H9 (cell line): ENCODE measurements around the gene SLC9A9. TPM values are rescaled to one million over a fixed set of nuclear protein-coding genes. Genes with fewer than 3 reads are reported as not detected.

Source experiments
- DNase-seq: peaks from one replicate; pipeline ENCODE4 v3.0.0-alpha.2; 2017
- H2AFZ ChIP-seq: one replicate; pipeline ENCODE4 v1.6.1; 2013; ENCODE audit warnings: mild to moderate bottlenecking, low read length, control low read depth, moderate library complexity
- H2AK5ac ChIP-seq: 2 replicates; pipeline ENCODE4 v1.6.1; 2013; ENCODE audit warnings: low read length, control low read depth, mixed read lengths; ENCODE audit not compliant: insufficient read length
- H2BK120ac ChIP-seq: one replicate; pipeline ENCODE4 v1.6.1; 2013; ENCODE audit warnings: low read depth, mild to moderate bottlenecking, low read length, control low read depth, inconsistent platforms; ENCODE audit not compliant: poor library complexity, severe bottlenecking
- H2BK12ac ChIP-seq: 2 replicates; pipeline ENCODE4 v1.6.1; 2013; ENCODE audit warnings: low read length, control low read depth, mixed read lengths, low read depth; ENCODE audit not compliant: insufficient read length
- H2BK15ac ChIP-seq: 2 replicates; pipeline ENCODE4 v1.6.1; 2013; ENCODE audit warnings: low read depth, low read length, control low read depth
- H2BK20ac ChIP-seq: one replicate; pipeline ENCODE4 v1.6.1; 2013; ENCODE audit warnings: low read depth, mild to moderate bottlenecking, low read length, control low read depth, inconsistent platforms; ENCODE audit not compliant: poor library complexity, severe bottlenecking
- H2BK5ac ChIP-seq: 2 replicates; pipeline ENCODE4 v1.6.1; 2013; ENCODE audit warnings: low read length, control low read depth, mixed read lengths; ENCODE audit not compliant: insufficient read length
- H3K14ac ChIP-seq: 2 replicates; pipeline ENCODE4 v1.6.1; 2013; ENCODE audit warnings: low read length, control low read depth; ENCODE audit not compliant: insufficient read depth
- H3K18ac ChIP-seq: 2 replicates; pipeline ENCODE4 v1.6.1; 2013; ENCODE audit warnings: low read depth, mild to moderate bottlenecking, mixed read lengths, low read length, control low read depth; ENCODE audit not compliant: insufficient read length
- H3K23ac ChIP-seq: 2 replicates; pipeline ENCODE4 v1.6.1; 2013; ENCODE audit warnings: low read length, control low read depth, mixed read lengths, low read depth; ENCODE audit not compliant: insufficient read length
- H3K23me2 ChIP-seq: 2 replicates; pipeline ENCODE4 v1.6.1; 2013; ENCODE audit warnings: low read depth, mild to moderate bottlenecking, mixed read lengths, low read length, control low read depth; ENCODE audit not compliant: insufficient read length, poor library complexity, severe bottlenecking
- H3K27ac ChIP-seq: 2 replicates; pipeline ENCODE4 v1.5.1; 2013; ENCODE audit warnings: low read length, control low read depth, mixed read lengths, low read depth; ENCODE audit not compliant: insufficient read length
- H3K27me3 ChIP-seq: 2 replicates; pipeline ENCODE4 v1.6.1; 2013; ENCODE audit warnings: low read length, control low read depth, inconsistent platforms; ENCODE audit not compliant: insufficient read depth
- H3K4ac ChIP-seq: 2 replicates; pipeline ENCODE4 v1.6.1; 2013; ENCODE audit warnings: low read depth, mild to moderate bottlenecking, control low read depth, inconsistent platforms, low read length, moderate library complexity
- H3K4me1 ChIP-seq: 2 replicates; pipeline ENCODE4 v1.6.1; 2013; ENCODE audit warnings: low read length, control low read depth, inconsistent platforms; ENCODE audit not compliant: insufficient read depth
- H3K4me2 ChIP-seq: 2 replicates; pipeline ENCODE4 v1.6.1; 2013; ENCODE audit warnings: low read length, control low read depth, mixed read lengths; ENCODE audit not compliant: insufficient read length, insufficient read depth
- H3K56ac ChIP-seq: 2 replicates; pipeline ENCODE4 v1.6.1; 2013; ENCODE audit warnings: low read depth, mild to moderate bottlenecking, mixed read lengths, low read length, control low read depth; ENCODE audit not compliant: insufficient read length
- H3K79me1 ChIP-seq: 2 replicates; pipeline ENCODE4 v1.6.1; 2013; ENCODE audit warnings: low read depth, mild to moderate bottlenecking, moderate library complexity, low read length, control low read depth, inconsistent platforms; ENCODE audit not compliant: insufficient read depth, poor library complexity, severe bottlenecking
- H3K79me2 ChIP-seq: 2 replicates; pipeline ENCODE4 v1.6.1; 2013; ENCODE audit warnings: low read length, control low read depth, inconsistent platforms; ENCODE audit not compliant: insufficient read depth
- H3K9ac ChIP-seq: 2 replicates; pipeline ENCODE4 v1.6.1; 2013; ENCODE audit warnings: low read length, control low read depth, mixed read lengths; ENCODE audit not compliant: insufficient read length; ENCODE audit errors: extremely low read depth
- H3K9me3 ChIP-seq: one replicate; pipeline ENCODE4 v1.6.1; 2013; ENCODE audit warnings: low read depth, low read length, inconsistent platforms; ENCODE audit not compliant: control insufficient read depth
- H3T11ph ChIP-seq: one replicate; pipeline ENCODE4 v1.6.1; 2013; ENCODE audit warnings: mild to moderate bottlenecking, low read length, control low read depth, inconsistent platforms
- H4K20me1 ChIP-seq: one replicate; pipeline ENCODE4 v1.6.1; 2013; ENCODE audit not compliant: control insufficient read depth, insufficient read length, insufficient read depth
- H4K5ac ChIP-seq: 2 replicates; pipeline ENCODE4 v1.6.1; 2013; ENCODE audit warnings: low read depth, mild to moderate bottlenecking, mixed read lengths, low read length, control low read depth; ENCODE audit not compliant: insufficient read length
- H4K8ac ChIP-seq: replicated peaks from 2 replicates; pipeline ENCODE4 v1.6.1; 2013; ENCODE audit warnings: low read length, control low read depth, mixed read lengths, low read depth; ENCODE audit not compliant: insufficient read length
- H4K91ac ChIP-seq: 2 replicates; pipeline ENCODE4 v1.6.1; 2013; ENCODE audit warnings: low read depth, mild to moderate bottlenecking, moderate library complexity, mixed read lengths, low read length, control low read depth; ENCODE audit not compliant: insufficient read length
- H3K27ac Mint-ChIP-seq, 3 experiments: 2 replicates in 2 of 3; 3 replicates in 1 of 3; pipeline ENCODE4 v1.8.0; 2020 to 2021; ENCODE audit warnings: mixed read lengths in 3 of 3, mild to moderate bottlenecking in 1 of 3, moderate library complexity in 1 of 3
- H3K27me3 Mint-ChIP-seq: 2 replicates; pipeline ENCODE4 v1.8.0; 2021; ENCODE audit warnings: low read depth, mild to moderate bottlenecking, moderate library complexity, mixed read lengths
- H3K36me3 Mint-ChIP-seq, 3 experiments: 2 replicates in 2 of 3; 3 replicates in 1 of 3; pipeline ENCODE4 v1.8.0; 2020 to 2021; ENCODE audit warnings: low read depth in 3 of 3, mixed read lengths in 3 of 3; ENCODE audit not compliant: insufficient read depth in 1 of 3
- H3K4me1 Mint-ChIP-seq, 2 experiments: 2 replicates each; pipeline ENCODE4 v1.8.0; 2020; ENCODE audit warnings: mixed read lengths in 2 of 2
- H3K4me3 Mint-ChIP-seq, 2 experiments: 2 replicates in 1 of 2; 3 replicates in 1 of 2; pipeline ENCODE4 v1.8.0; 2020 to 2021; ENCODE audit warnings: mild to moderate bottlenecking in 2 of 2, mixed read lengths in 2 of 2, moderate library complexity in 1 of 2
- H3K9me3 Mint-ChIP-seq, 2 experiments: 2 replicates in 1 of 2; 3 replicates in 1 of 2; pipeline ENCODE4 v1.8.0; 2020; ENCODE audit warnings: mild to moderate bottlenecking in 2 of 2, mixed read lengths in 2 of 2, moderate library complexity in 1 of 2
- WGBS: extraction: QIAGEN DNeasy Blood & Tissue Kit; methylation state at CpG from one replicate; pipeline ENCODE4 v1.1.7; 2013; ENCODE audit warnings: missing lambda C conversion rate, low lambda C conversion rate, mixed read lengths; ENCODE audit not compliant: insufficient read length; ENCODE audit errors: extremely low coverage; 5-methylcytosine and 5-hydroxymethylcytosine counted together
- total RNA-seq: library from RNA; stranded (reverse); gene quantifications from 2 replicates; pipeline ENCODE4 v1.2.1, GENCODE V29; 2021
- TF ChIP-seq, protein P1 (sequence below): fragments of 200-600 bp; sonication (generic); conservative IDR thresholded peaks from 3 replicates; pipeline ENCODE4 v1.8.0; 2021; ENCODE audit warnings: antibody characterized with exemption, mild to moderate bottlenecking

The SLC9A9 gene
- total RNA-seq, 1 experiment from 2014 or later, result 0.35 TPM

DNA sequence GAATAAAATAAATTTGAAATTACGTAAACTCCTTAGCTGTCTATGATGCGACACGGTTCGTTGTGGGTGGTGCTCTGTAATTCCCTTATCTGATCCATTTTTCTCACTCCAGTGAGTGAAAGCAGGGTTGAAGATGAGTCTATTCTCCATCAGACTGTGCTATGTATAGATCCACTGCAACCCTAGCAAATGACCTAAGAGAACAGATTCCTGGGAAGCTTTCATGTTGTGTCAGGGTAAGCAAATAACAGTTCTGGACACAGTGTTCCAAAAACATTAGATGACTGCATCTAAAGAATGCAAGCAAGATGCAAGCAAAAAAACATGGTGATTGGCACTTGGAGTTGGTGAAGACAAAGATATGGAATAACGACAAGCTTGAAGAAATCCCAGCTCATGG, 239.3 kb downstream of the SLC9A9 start:
- Histone ChIP-seq H3K18ac (no peak overlapping the region), H3K9ac (no peak overlapping the region), H4K20me1 (no peaks in the 10 kb centered on the region), H2BK15ac (no peak overlapping the region), H3K4me2 (no peak overlapping the region), H3K4ac (no peak overlapping the region), H3K27me3 (no peaks in the 10 kb centered on the region), H3K14ac (no peak overlapping the region), H4K91ac (no peak overlapping the region), H2BK20ac (no peak overlapping the region), H2BK120ac (no peak overlapping the region), H2AK5ac (no peak overlapping the region), H4K8ac (no peak overlapping the region), H3K23me2 (no peaks in the 10 kb centered on the region), H3K79me2 (no peaks in the 10 kb centered on the region), H2BK5ac (no peak overlapping the region), H2AFZ (no peak overlapping the region), H3K79me1 (no peaks in the 10 kb centered on the region), H2BK12ac (no peak overlapping the region), H3T11ph (no peak overlapping the region), H3K4me1 (no peaks in the 10 kb centered on the region), H3K23ac (no peak overlapping the region), H3K9me3 (no peaks in the 10 kb centered on the region), H3K27ac (no peak overlapping the region), H4K5ac (no peak overlapping the region), H3K56ac (no peak overlapping the region)
- no peak for DNase-seq
- Mint-ChIP-seq H3K4me1 (no peaks in the 10 kb centered on the region), H3K4me3 (no peak overlapping the region), H3K27ac (no peak overlapping the region), H3K36me3 (no peaks in the 10 kb centered on the region), H3K9me3 (no peaks in the 10 kb centered on the region), H3K27me3 (no peaks in the 10 kb centered on the region)
- no CpG with 5 or more reads among the region's 5 CpGs for WGBS
- TF ChIP-seq, protein P1, sequence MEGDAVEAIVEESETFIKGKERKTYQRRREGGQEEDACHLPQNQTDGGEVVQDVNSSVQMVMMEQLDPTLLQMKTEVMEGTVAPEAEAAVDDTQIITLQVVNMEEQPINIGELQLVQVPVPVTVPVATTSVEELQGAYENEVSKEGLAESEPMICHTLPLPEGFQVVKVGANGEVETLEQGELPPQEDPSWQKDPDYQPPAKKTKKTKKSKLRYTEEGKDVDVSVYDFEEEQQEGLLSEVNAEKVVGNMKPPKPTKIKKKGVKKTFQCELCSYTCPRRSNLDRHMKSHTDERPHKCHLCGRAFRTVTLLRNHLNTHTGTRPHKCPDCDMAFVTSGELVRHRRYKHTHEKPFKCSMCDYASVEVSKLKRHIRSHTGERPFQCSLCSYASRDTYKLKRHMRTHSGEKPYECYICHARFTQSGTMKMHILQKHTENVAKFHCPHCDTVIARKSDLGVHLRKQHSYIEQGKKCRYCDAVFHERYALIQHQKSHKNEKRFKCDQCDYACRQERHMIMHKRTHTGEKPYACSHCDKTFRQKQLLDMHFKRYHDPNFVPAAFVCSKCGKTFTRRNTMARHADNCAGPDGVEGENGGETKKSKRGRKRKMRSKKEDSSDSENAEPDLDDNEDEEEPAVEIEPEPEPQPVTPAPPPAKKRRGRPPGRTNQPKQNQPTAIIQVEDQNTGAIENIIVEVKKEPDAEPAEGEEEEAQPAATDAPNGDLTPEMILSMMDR, result no peak
